K562 (cell line): ENCODE results near the gene HYAL3. TPM values are rescaled to one million over a fixed set of nuclear protein-coding genes. Genes with fewer than 3 reads are reported as not detected.

Experiments used
- FOXJ2 ChIP-seq: fragments of 200-800 bp; sonication (Bioruptor generic); IDR thresholded peaks from 2 replicates; pipeline ENCODE4 v1.6.1; 2016; ENCODE audit warnings: missing genetic modification characterization, missing compliant biosample characterization
- KDM5B ChIP-seq: fragments of 200-600 bp; sonication (generic); IDR thresholded peaks from 2 replicates; pipeline ENCODE4 v1.6.1; 2012; ENCODE audit warnings: low read depth, mild to moderate bottlenecking, moderate library complexity, low read length, control low read depth, inconsistent platforms; ENCODE audit not compliant: insufficient replicate concordance
- KLF1 ChIP-seq: fragments of 450-650 bp; IDR thresholded peaks from 2 replicates; pipeline ENCODE4 v1.6.1; 2016; ENCODE audit warnings: missing genetic modification characterization, missing compliant biosample characterization
- NCOA2 ChIP-seq, 2 experiments: fragments of 450-650 bp; IDR thresholded peaks; 2 replicates each; pipeline ENCODE4 v1.6.1; 2018; ENCODE audit warnings: mild to moderate bottlenecking in 2 of 2, moderate library complexity in 1 of 2; ENCODE audit not compliant: partially characterized antibody in 2 of 2
- RFX5 ChIP-seq: IDR thresholded peaks from 2 replicates; pipeline ENCODE4 v1.6.1; 2011; ENCODE audit warnings: low read depth, mild to moderate bottlenecking, improper control_type of control experiment, low read length
- SMARCA5 ChIP-seq: fragments of 450-650 bp; IDR thresholded peaks from 2 replicates; pipeline ENCODE4 v1.6.1; 2016
- SRSF7 ChIP-seq: fragments of 200-400 bp; formaldehyde crosslinking; optimal IDR thresholded peaks from 2 replicates; pipeline ENCODE3; 2017; ENCODE audit warnings: mild to moderate bottlenecking, low read depth, low read length
- TRIM28 ChIP-seq: fragments of 450-650 bp; IDR thresholded peaks from 2 replicates; pipeline ENCODE4 v1.6.1; 2017
- ZBTB17 ChIP-seq: fragments of 450-650 bp; formaldehyde crosslinking; IDR thresholded peaks from 2 replicates; pipeline ENCODE4 v1.4.0; 2020; ENCODE audit warnings: mild to moderate bottlenecking
- ZNF143 ChIP-seq: sonication (generic); formaldehyde crosslinking; IDR thresholded peaks from 2 replicates; pipeline ENCODE4 v1.9.0; 2022; ENCODE audit warnings: mild to moderate bottlenecking, missing genetic modification reagents
- ZNF431 ChIP-seq: sonication (generic); formaldehyde crosslinking; IDR thresholded peaks from 2 replicates; pipeline ENCODE4 v1.8.0; 2022; ENCODE audit warnings: mild to moderate bottlenecking, missing genetic modification reagents
- ZNF699 ChIP-seq: fragments of 250-450 bp; sonication (Bioruptor Pico); IDR thresholded peaks from 2 replicates; pipeline ENCODE4 v1.8.0; 2021; ENCODE audit warnings: mild to moderate bottlenecking, moderate library complexity; ENCODE audit not compliant: insufficient replicate concordance
- ZNF764 ChIP-seq: fragments of 250-450 bp; sonication (Bioruptor Pico); IDR thresholded peaks from 2 replicates; pipeline ENCODE4 v1.4.0; 2020; ENCODE audit warnings: low read depth, mild to moderate bottlenecking, moderate library complexity
- polyA plus RNA-seq, 8 experiments: library from polyadenylated mRNA; depleted of rRNA in 4 of 8; stranded (reverse) in 5 of 8; unstranded in 3 of 8; fragments of >200 nt; fragmentation: Nextera tagmentation in 2 of 8; fragmentation: Illumina TruSeq in 1 of 8; extraction: Ambion mirVana in 2 of 8; extraction: Trizol in 1 of 8; gene quantifications; 2 replicates each; pipeline versions ENCODE4 v1.2.1 to v1.2.3, GENCODE V29; 2011 to 2014; ENCODE audit warnings: inconsistent platforms in 1 of 8, missing spikeins in 1 of 8
- total RNA-seq, 7 experiments: library from RNA; depleted of rRNA in 6 of 7; stranded (reverse); fragments of >200 nt in 6 of 7; fragmentation: Illumina TruSeq in 2 of 7; extraction: Trizol in 2 of 7; gene quantifications; 2 replicates each; pipeline versions ENCODE4 v1.2.1 to v1.2.3, GENCODE V29; 2011 to 2021; ENCODE audit warnings: low replicate concordance in 1 of 7
- TF ChIP-seq, protein P1 (sequence below): fragments of 250-450 bp; sonication (Bioruptor Pico); IDR thresholded peaks from 2 replicates; pipeline ENCODE4 v1.4.0; 2020
- TF ChIP-seq, protein P2 (sequence below): sonication (generic); formaldehyde crosslinking; IDR thresholded peaks from 2 replicates; pipeline ENCODE4 v1.5.0; 2020; ENCODE audit warnings: missing genetic modification reagents
- TF ChIP-seq, protein P3 (sequence below): fragments of 450-650 bp; IDR thresholded peaks from 2 replicates; pipeline ENCODE4 v1.6.1; 2016; ENCODE audit warnings: antibody characterized with exemption
- TF ChIP-seq, protein P4 (sequence below): fragments of 250-450 bp; sonication (Bioruptor Pico); IDR thresholded peaks from 2 replicates; pipeline ENCODE4 v1.9.0; 2021; ENCODE audit warnings: mild to moderate bottlenecking
- TF ChIP-seq, protein P5 (sequence below): sonication (generic); formaldehyde crosslinking; IDR thresholded peaks from 2 replicates; pipeline ENCODE4 v1.8.0; 2022; ENCODE audit warnings: mild to moderate bottlenecking, missing genetic modification reagents

HYAL3 gene
- total and polyA plus RNA-seq, 9 of the 15 experiments (the other 6 are each of a cell fraction or from before 2014, with no cell fraction given): 0.38 to 9.1 (median 6.8) TPM

DNA sequence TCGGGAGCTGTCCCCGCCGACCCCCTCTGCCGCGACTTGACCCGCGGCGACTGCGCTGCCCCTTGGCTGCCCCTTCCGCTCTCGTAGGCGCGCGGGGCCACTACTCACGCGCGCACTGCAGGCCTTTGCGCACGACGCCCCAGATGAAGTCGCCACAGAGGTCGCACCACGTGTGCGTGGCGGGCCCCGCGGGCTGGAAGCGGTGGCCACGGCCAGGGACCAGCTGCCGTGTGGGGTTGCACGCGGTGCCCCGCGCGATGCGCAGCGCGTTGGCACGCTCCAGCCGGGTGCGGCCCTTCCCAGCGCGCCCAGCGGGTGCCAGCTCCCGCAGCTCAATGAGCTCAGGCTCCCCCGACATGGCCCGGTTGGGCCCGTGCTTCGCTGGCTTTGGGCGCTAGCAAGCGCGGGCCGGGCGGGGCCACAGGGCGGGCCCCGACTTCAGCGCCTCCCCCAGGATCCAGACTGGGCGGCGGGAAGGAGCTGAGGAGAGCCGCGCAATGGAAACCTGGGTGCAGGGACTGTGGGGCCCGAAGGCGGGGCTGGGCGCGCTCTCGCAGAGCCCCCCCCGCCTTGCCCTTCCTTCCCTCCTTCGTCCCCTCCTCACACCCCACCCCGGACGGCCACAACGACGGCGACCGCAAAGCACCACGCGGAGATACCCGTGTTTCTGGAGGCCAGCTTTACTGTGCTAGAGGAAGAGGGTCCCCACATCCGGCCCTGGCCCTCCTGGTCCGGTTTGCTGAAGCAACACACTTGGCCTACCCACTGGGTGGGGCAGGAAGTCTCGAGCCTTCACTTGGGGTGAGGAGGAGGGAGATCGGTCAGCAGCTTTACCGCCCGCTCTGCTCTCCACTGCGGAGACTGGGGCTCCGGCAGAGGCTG is 41.5 kb upstream of the HYAL3 start, which contains the start of gene RASSF1 (continued):
- TF ChIP-seq, protein P1, sequence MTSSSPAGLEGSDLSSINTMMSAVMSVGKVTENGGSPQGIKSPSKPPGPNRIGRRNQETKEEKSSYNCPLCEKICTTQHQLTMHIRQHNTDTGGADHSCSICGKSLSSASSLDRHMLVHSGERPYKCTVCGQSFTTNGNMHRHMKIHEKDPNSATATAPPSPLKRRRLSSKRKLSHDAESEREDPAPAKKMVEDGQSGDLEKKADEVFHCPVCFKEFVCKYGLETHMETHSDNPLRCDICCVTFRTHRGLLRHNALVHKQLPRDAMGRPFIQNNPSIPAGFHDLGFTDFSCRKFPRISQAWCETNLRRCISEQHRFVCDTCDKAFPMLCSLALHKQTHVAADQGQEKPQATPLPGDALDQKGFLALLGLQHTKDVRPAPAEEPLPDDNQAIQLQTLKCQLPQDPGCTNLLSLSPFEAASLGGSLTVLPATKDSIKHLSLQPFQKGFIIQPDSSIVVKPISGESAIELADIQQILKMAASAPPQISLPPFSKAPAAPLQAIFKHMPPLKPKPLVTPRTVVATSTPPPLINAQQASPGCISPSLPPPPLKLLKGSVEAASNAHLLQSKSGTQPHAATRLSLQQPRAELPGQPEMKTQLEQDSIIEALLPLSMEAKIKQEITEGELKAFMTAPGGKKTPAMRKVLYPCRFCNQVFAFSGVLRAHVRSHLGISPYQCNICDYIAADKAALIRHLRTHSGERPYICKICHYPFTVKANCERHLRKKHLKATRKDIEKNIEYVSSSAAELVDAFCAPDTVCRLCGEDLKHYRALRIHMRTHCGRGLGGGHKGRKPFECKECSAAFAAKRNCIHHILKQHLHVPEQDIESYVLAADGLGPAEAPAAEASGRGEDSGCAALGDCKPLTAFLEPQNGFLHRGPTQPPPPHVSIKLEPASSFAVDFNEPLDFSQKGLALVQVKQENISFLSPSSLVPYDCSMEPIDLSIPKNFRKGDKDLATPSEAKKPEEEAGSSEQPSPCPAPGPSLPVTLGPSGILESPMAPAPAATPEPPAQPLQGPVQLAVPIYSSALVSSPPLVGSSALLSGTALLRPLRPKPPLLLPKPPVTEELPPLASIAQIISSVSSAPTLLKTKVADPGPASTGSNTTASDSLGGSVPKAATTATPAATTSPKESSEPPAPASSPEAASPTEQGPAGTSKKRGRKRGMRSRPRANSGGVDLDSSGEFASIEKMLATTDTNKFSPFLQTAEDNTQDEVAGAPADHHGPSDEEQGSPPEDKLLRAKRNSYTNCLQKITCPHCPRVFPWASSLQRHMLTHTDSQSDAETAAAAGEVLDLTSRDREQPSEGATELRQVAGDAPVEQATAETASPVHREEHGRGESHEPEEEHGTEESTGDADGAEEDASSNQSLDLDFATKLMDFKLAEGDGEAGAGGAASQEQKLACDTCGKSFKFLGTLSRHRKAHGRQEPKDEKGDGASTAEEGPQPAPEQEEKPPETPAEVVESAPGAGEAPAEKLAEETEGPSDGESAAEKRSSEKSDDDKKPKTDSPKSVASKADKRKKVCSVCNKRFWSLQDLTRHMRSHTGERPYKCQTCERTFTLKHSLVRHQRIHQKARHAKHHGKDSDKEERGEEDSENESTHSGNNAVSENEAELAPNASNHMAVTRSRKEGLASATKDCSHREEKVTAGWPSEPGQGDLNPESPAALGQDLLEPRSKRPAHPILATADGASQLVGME (CRISPR knock-in tag): no peak
- TF ChIP-seq TRIM28 (no peak), RFX5 (no peak), ZNF431 (no peak), SMARCA5 (no peak), NCOA2 (IDR thresholded peaks at IDR 0.05; ENCODE audit: partially characterized antibody in 2 of 2) (no peak), KLF1 (tag) (no peak), SRSF7 (no peak), ZNF143 (no peak), KDM5B (peak; percentile 59), ZNF764 (CRISPR knock-in tag) (no peak), ZNF699 (CRISPR knock-in tag) (no peak), FOXJ2 (tag) (no peak), ZBTB17 (CRISPR knock-in tag) (peak; percentile 94)
- TF ChIP-seq, protein P2, sequence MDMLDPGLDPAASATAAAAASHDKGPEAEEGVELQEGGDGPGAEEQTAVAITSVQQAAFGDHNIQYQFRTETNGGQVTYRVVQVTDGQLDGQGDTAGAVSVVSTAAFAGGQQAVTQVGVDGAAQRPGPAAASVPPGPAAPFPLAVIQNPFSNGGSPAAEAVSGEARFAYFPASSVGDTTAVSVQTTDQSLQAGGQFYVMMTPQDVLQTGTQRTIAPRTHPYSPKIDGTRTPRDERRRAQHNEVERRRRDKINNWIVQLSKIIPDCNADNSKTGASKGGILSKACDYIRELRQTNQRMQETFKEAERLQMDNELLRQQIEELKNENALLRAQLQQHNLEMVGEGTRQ (CRISPR knock-in tag): peak; percentile 28; the same call in 1 of the 2 replicates
- TF ChIP-seq, protein P3, sequence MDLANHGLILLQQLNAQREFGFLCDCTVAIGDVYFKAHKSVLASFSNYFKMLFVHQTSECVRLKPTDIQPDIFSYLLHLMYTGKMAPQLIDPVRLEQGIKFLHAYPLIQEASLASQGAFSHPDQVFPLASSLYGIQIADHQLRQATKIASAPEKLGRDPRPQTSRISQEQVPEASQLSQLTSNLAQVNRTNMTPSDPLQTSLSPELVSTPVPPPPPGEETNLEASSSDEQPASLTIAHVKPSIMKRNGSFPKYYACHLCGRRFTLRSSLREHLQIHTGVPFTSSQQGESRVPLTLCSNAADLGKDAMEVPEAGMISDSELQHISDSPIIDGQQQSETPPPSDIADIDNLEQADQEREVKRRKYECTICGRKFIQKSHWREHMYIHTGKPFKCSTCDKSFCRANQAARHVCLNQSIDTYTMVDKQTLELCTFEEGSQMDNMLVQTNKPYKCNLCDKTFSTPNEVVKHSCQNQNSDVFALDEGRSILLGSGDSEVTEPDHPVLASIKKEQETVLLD: no peak
- TF ChIP-seq, protein P4, sequence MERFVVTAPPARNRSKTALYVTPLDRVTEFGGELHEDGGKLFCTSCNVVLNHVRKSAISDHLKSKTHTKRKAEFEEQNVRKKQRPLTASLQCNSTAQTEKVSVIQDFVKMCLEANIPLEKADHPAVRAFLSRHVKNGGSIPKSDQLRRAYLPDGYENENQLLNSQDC (CRISPR knock-in tag): no peak
- TF ChIP-seq, protein P5, sequence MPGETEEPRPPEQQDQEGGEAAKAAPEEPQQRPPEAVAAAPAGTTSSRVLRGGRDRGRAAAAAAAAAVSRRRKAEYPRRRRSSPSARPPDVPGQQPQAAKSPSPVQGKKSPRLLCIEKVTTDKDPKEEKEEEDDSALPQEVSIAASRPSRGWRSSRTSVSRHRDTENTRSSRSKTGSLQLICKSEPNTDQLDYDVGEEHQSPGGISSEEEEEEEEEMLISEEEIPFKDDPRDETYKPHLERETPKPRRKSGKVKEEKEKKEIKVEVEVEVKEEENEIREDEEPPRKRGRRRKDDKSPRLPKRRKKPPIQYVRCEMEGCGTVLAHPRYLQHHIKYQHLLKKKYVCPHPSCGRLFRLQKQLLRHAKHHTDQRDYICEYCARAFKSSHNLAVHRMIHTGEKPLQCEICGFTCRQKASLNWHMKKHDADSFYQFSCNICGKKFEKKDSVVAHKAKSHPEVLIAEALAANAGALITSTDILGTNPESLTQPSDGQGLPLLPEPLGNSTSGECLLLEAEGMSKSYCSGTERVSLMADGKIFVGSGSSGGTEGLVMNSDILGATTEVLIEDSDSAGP (CRISPR knock-in tag): no peak
